Gastrocnemius medialis (tissue), 4 donors: ENCODE measurements around the gene NXF2.
"Not testable (repeated sequence)": the region's sequence is repeated elsewhere in the genome, so short reads cannot be mapped to it uniquely, and the experiment has no call there.

Source experiments
- CTCF ChIP-seq, 5 experiments: fragments of 450-650 bp in 3 of 5; fragments of 200-600 bp in 2 of 5; sonication (generic) in 2 of 5; IDR thresholded peaks in 4 of 5; conservative IDR thresholded peaks in 1 of 5; 1 replicate in 4 of 5; 2 replicates in 1 of 5; pipeline ENCODE4 v1.5.1; 2016 to 2019; ENCODE audit warnings: antibody characterized with exemption in 5 of 5, mild to moderate bottlenecking in 3 of 5, moderate library complexity in 3 of 5
- POLR2A ChIP-seq, 2 donors: fragments of 450-650 bp; IDR thresholded peaks; one replicate each; pipeline ENCODE4 v1.6.1; 2017; ENCODE audit warnings: antibody characterized with exemption in 2 of 2, mild to moderate bottlenecking in 2 of 2, moderate library complexity in 2 of 2

- TF ChIP-seq CTCF (IDR thresholded peaks at IDR 0.05 in 4 of 5, conservative IDR thresholded peaks at IDR 0.05 in 1 of 5); POLR2A (IDR thresholded peaks at IDR 0.05): not testable (repeated sequence)
These were observed 6.7 kb upstream of the NXF2 start for GRCh38 chrX:102240265-102240664.
